Measurements from ENCODE around the gene AGBL4. TPM values are rescaled to one million over a fixed set of nuclear protein-coding genes. Genes with fewer than 3 reads are reported as not detected.

The AGBL4 gene
- total RNA-seq, 1 experiment from 2014 or later: 0.33 TPM

- no peak overlapping the region for H3K9ac ChIP-seq (ENCODE audit: low read length)
- no peaks in the 10 kb centered on the region for H3K79me2 ChIP-seq (ENCODE audit: low read length)
- H3K27me3 ChIP-seq (ENCODE audit: low read length): no peaks in the 10 kb centered on the region
- no peak overlapping the region for H3K27ac ChIP-seq (ENCODE audit: low read length)
- H3F3A ChIP-seq (ENCODE audit: low read length, unreplicated experiment): no peaks in the 10 kb centered on the region
- H3K4me2 ChIP-seq (ENCODE audit: low read length): no peak overlapping the region
- TF ChIP-seq EZH2phosphoT487 (IDR thresholded peaks at IDR 0.05; ENCODE audit: borderline replicate concordance, low read length) (no peak), CTCF (conservative IDR thresholded peaks at IDR 0.05; ENCODE audit: low read depth, low read length) (no peak), EZH2 (IDR thresholded peaks at IDR 0.05; ENCODE audit: low read length, unreplicated experiment) (no peak)
- CTCF ChIA-PET: no interaction called here
- ATAC-seq (no peak), DNase-seq (no peak)
- no peaks in the 10 kb centered on the region for H3K9me3 ChIP-seq (ENCODE audit: low read length)
- intact Hi-C loops (cut with micrococcal nuclease): no loop called here
- H2AFZ ChIP-seq (ENCODE audit: low read length): no peak overlapping the region
- no peaks in the 10 kb centered on the region for H4K20me1 ChIP-seq (ENCODE audit: low read length)
- H3K36me3 ChIP-seq (ENCODE audit: low read depth, low read length): no peaks in the 10 kb centered on the region
- peaks cover 13% of the 10 kb centered on the region for H3K4me1 ChIP-seq (ENCODE audit: insufficient read depth, low read length)
- H3K4me3 ChIP-seq (ENCODE audit: low read length): no peak overlapping the region
- no peaks in the 10 kb centered on the region for H3K9me2 ChIP-seq (replicated peaks; ENCODE audit: low read length)
- no TSS peak for BruUV-seq (replicated peaks)
- POLR2A ChIA-PET (ENCODE audit: unreplicated experiment): no interaction called here
These were observed 1266.4 kb downstream of the AGBL4 start for GRCh38 chr1:48757363-48757762.

- DNase-seq (no peak), ATAC-seq (no peak)
- Histone ChIP-seq H3K9me3 (ENCODE audit: low read length) (no peaks in the 10 kb centered on the region), H3K9me2 (replicated peaks; ENCODE audit: low read length) (no peaks in the 10 kb centered on the region), H3K27ac (ENCODE audit: low read length) (no peak overlapping the region), H4K20me1 (ENCODE audit: low read length) (no peaks in the 10 kb centered on the region), H3K9ac (ENCODE audit: low read length) (no peak overlapping the region), H3K36me3 (ENCODE audit: low read depth, low read length) (no peaks in the 10 kb centered on the region), H3K27me3 (ENCODE audit: low read length) (no peaks in the 10 kb centered on the region), H2AFZ (ENCODE audit: low read length) (no peak overlapping the region), H3K79me2 (ENCODE audit: low read length) (no peaks in the 10 kb centered on the region), H3K4me2 (ENCODE audit: low read length) (no peak overlapping the region), H3K4me3 (ENCODE audit: low read length) (no peak overlapping the region), H3K4me1 (ENCODE audit: insufficient read depth, low read length) (peaks cover 10% of the 10 kb centered on the region), H3F3A (ENCODE audit: low read length, unreplicated experiment) (no peaks in the 10 kb centered on the region)
- CTCF ChIA-PET: no interaction called here
- intact Hi-C loops (cut with micrococcal nuclease): no loop called here
- TF ChIP-seq EZH2 (IDR thresholded peaks at IDR 0.05; ENCODE audit: low read length, unreplicated experiment) (no peak), CTCF (conservative IDR thresholded peaks at IDR 0.05; ENCODE audit: low read depth, low read length) (no peak), EZH2phosphoT487 (IDR thresholded peaks at IDR 0.05; ENCODE audit: borderline replicate concordance, low read length) (no peak)
- POLR2A ChIA-PET (ENCODE audit: unreplicated experiment): no interaction called here
- no TSS peak for BruUV-seq (replicated peaks)
These were observed 1267.0 kb downstream of the AGBL4 start for GRCh38 chr1:48756683-48757316.

GRCh38 chr1:48753293-48753692 lies 1270.5 kb downstream of the AGBL4 start:
- CTCF ChIA-PET: no interaction called here
- H4K20me1 ChIP-seq (ENCODE audit: low read length): no peaks in the 10 kb centered on the region
- H3K79me2 ChIP-seq (ENCODE audit: low read length): no peaks in the 10 kb centered on the region
- no peaks in the 10 kb centered on the region for H3K36me3 ChIP-seq (ENCODE audit: low read depth, low read length)
- H3K9me2 ChIP-seq (replicated peaks; ENCODE audit: low read length): no peaks in the 10 kb centered on the region
- ATAC-seq (no peak), DNase-seq (no peak)
- intact Hi-C loops (cut with micrococcal nuclease): no loop called here
- no peak overlapping the region for H3K27ac ChIP-seq (ENCODE audit: low read length)
- H3K4me1 ChIP-seq (ENCODE audit: insufficient read depth, low read length): no peaks in the 10 kb centered on the region
- no peaks in the 10 kb centered on the region for H3F3A ChIP-seq (ENCODE audit: low read length, unreplicated experiment)
- H3K27me3 ChIP-seq (ENCODE audit: low read length): no peaks in the 10 kb centered on the region
- TF ChIP-seq CTCF (conservative IDR thresholded peaks at IDR 0.05; ENCODE audit: low read depth, low read length): no peak
- no peak overlapping the region for H3K4me3 ChIP-seq (ENCODE audit: low read length)
- no TSS peak for BruUV-seq (replicated peaks)
- no peaks in the 10 kb centered on the region for H3K9me3 ChIP-seq (ENCODE audit: low read length)
- no peak overlapping the region for H3K9ac ChIP-seq (ENCODE audit: low read length)
- no peak overlapping the region for H2AFZ ChIP-seq (ENCODE audit: low read length)
- POLR2A ChIA-PET (ENCODE audit: unreplicated experiment): no interaction called here
- H3K4me2 ChIP-seq (ENCODE audit: low read length): no peak overlapping the region
